ENCODE measurements around the gene ADAMTS19.

Gene ADAMTS19

DNA sequence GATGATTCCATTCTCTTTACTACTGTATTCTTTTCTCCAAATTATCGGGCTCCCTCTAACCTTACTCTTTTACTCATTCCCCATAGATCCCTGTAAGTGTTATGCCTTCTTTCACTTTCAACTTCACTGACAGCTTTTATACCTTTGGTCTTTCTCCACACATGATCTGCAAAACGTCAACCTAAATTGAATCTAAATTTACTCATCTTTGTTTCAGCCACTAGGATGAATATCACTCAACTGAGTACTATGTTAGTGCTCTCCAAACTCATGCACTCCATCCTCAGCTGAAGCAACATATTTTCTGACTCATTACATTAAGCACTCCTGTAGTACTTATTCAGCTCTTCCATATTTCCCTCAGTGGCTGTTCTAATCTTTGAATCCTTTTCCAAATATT is 133.4 kb downstream of the ADAMTS19 start:
- TF ChIP-seq, protein P1, sequence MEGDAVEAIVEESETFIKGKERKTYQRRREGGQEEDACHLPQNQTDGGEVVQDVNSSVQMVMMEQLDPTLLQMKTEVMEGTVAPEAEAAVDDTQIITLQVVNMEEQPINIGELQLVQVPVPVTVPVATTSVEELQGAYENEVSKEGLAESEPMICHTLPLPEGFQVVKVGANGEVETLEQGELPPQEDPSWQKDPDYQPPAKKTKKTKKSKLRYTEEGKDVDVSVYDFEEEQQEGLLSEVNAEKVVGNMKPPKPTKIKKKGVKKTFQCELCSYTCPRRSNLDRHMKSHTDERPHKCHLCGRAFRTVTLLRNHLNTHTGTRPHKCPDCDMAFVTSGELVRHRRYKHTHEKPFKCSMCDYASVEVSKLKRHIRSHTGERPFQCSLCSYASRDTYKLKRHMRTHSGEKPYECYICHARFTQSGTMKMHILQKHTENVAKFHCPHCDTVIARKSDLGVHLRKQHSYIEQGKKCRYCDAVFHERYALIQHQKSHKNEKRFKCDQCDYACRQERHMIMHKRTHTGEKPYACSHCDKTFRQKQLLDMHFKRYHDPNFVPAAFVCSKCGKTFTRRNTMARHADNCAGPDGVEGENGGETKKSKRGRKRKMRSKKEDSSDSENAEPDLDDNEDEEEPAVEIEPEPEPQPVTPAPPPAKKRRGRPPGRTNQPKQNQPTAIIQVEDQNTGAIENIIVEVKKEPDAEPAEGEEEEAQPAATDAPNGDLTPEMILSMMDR (IDR thresholded peaks at IDR 0.05; ENCODE audit: low read depth, low read length), result no peak
- peak in 1 of 2 donors; percentile 15 for DNase-seq (ENCODE audit: low read depth in 2 of 2)

DNA sequence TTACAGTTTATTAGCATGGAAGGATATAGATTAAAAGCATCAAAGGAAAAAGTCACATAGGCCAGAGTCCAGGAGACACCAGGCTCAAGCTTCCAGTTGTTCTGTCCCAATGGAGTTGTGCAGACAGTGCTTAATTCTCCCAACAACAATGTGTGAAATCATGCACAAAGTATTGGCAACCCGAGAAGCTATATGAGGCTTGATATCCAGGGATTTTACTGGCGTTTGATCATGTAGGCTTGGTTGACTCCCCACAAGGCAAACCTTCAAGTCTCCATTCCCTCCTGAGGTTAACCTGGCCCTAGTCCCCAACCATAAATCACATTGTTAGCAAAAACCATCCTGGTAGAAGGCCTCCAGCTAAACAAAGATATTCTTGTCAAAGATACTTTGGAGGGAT is 141.5 kb downstream of the ADAMTS19 start:
- TF ChIP-seq, protein P1 (IDR thresholded peaks at IDR 0.05; ENCODE audit: low read depth, low read length), result no peak
- no peak for DNase-seq (ENCODE audit: low read depth in 2 of 2)
- no peak overlapping the region for H3K4me3 ChIP-seq (replicated peaks in 1 of 2; ENCODE audit: low read depth in 2 of 2, low read length in 2 of 2)

More for the DNA sequence above, 133.4 kb downstream of the ADAMTS19 start:
- no peak overlapping the region for H3K4me3 ChIP-seq (replicated peaks in 1 of 2; ENCODE audit: low read depth in 2 of 2, low read length in 2 of 2)

DNA sequence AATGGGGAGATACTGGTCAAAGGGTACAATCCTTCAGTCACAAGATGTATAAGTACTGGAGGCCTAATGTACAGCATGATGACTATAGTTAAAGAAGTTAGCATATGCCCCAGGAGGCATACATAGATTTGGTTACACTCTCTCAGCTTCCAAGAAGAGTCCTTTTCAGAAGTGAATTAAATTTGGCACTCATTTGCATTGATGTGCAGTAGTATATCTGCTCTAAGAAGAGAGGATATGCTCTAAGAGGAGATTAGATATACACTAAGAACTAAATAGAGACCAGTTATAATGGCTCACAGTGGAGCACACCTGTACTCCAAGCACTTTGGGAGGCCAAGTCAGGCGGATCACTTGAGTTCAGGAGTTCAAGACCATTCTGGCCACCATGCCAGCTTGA is 148.3 kb downstream of the ADAMTS19 start:
- TF ChIP-seq, protein P1 (IDR thresholded peaks at IDR 0.05; ENCODE audit: low read depth, low read length), result no peak

DNA sequence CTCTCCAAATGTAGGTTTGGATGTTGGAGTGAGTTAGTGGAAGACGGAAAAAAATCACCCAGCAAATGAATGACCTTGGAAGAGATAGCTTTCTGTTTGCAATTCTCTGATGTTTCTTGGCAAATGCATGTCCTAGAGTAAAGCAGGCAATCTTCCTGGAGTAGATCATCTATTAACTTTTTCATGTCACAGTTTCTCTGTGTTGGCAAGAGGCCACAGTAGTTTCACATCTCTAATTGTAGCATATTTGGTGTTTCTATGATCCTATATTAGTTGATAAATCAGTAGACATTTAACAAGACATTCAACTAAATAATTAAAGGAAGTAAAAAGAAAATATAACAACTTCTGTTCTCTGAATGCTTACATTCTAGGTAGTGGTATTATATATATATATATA is 149.6 kb downstream of the ADAMTS19 start:
- no peak overlapping the region for H3K4me3 ChIP-seq (replicated peaks in 1 of 2; ENCODE audit: low read depth in 2 of 2, low read length in 2 of 2)
- no peak for DNase-seq (ENCODE audit: low read depth in 2 of 2)
- TF ChIP-seq, protein P1 (IDR thresholded peaks at IDR 0.05; ENCODE audit: low read depth, low read length), result no peak

More for the DNA sequence above, 148.3 kb downstream of the ADAMTS19 start:
- H3K4me3 ChIP-seq (replicated peaks in 1 of 2; ENCODE audit: low read depth in 2 of 2, low read length in 2 of 2), result no peak overlapping the region
- DNase-seq (ENCODE audit: low read depth in 2 of 2), result no peak

DNA sequence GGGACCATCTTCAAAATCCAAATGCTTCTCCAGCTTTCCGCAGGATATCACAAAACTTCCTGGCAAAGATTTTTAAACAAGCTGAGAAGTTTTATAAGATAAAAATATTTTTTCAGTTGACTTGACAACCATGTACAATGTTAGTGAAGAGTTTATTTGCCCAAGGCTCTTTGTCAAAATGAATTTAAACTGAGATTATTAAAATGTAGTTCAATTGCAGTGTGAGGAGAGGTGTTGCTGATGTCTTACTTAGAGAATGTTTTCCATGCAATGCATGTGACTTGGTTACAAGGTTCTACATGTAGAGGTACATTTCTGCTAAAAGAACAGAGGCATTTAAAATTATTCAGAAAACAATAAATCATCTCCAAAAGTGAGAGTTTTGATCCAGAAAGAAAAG is 156.4 kb downstream of the ADAMTS19 start:
- H3K4me3 ChIP-seq (replicated peaks in 1 of 2; ENCODE audit: low read depth in 2 of 2, low read length in 2 of 2), result no peak overlapping the region

DNA sequence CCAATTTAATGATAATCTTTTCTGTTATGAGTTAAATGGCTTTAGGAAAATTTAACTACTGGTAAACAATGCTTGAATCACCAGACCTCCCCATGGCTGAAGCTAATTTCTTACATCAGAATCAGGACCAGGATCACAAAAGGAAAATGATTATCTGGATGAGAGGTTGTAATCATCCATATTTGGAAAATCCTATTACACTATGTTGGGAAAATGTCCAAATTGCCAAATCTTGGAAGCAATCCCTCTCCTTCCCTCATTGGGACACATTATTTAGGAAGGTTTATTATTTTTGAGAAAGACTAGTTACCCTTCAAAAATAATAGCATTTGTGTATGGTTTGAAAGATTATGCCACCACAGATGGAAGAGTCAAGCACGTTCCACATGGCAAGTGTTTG is 157.1 kb downstream of the ADAMTS19 start:
- H3K4me3 ChIP-seq (replicated peaks in 1 of 2; ENCODE audit: low read depth in 2 of 2, low read length in 2 of 2), result no peak overlapping the region
- DNase-seq (ENCODE audit: low read depth in 2 of 2), result no peak
- TF ChIP-seq, protein P1 (IDR thresholded peaks at IDR 0.05; ENCODE audit: low read depth, low read length), result no peak

More for the DNA sequence above, 156.4 kb downstream of the ADAMTS19 start:
- TF ChIP-seq, protein P1 (IDR thresholded peaks at IDR 0.05; ENCODE audit: low read depth, low read length), result no peak
- no peak for DNase-seq (ENCODE audit: low read depth in 2 of 2)

DNA sequence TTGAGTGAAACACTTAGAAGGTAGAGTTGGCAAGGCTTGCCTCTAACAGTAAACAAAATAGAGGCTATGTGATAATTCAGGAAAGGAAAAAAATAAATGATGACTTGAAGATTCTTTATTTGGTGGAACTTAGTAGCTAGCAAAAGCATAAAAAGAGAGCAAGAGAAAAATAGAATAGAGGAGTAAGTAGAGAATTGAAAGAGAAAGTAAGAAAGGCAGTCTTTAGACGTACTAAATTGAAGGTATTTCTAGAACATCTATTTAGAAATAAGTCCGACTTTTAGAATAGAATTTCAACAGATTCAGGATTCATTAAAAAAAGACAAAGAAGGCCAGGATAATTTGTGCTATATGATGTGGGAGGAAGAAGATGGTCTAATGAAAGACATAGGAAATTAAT is 159.7 kb downstream of the ADAMTS19 start:
- DNase-seq (ENCODE audit: low read depth in 2 of 2), result no peak
- no peak overlapping the region for H3K4me3 ChIP-seq (replicated peaks in 1 of 2; ENCODE audit: low read depth in 2 of 2, low read length in 2 of 2)
- TF ChIP-seq, protein P1 (IDR thresholded peaks at IDR 0.05; ENCODE audit: low read depth, low read length), result no peak

Data from cardiac fibroblast (primary cell).